Measurements from ENCODE around the gene GPC5.

GPC5 gene

GRCh38 chr13:91554101-91554500 is 155.7 kb downstream of the GPC5 start:
- TF ChIP-seq CTCF (IDR thresholded peaks at IDR 0.05; ENCODE audit: insufficient read depth, missing control alignments), result no peak
- no peak for FAIRE-seq
- no peak for DNase-seq (ENCODE audit: insufficient read length, low spot score)

GRCh38 chr13:91557328-91558090 is 159.1 kb downstream of the GPC5 start:
- FAIRE-seq (no peak), DNase-seq (ENCODE audit: insufficient read length, low spot score) (no peak)

GRCh38 chr13:91563799-91564198 is 165.4 kb downstream of the GPC5 start:
- DNase-seq (ENCODE audit: insufficient read length, low spot score) (no peak), FAIRE-seq (no peak)
- TF ChIP-seq CTCF (IDR thresholded peaks at IDR 0.05; ENCODE audit: insufficient read depth, missing control alignments), result no peak

More at GRCh38 chr13:91557328-91558090, 159.1 kb downstream of the GPC5 start:
- TF ChIP-seq CTCF (IDR thresholded peaks at IDR 0.05; ENCODE audit: insufficient read depth, missing control alignments), result no peak

- no peak for DNase-seq (ENCODE audit: insufficient read length, low spot score)
- TF ChIP-seq CTCF (IDR thresholded peaks at IDR 0.05; ENCODE audit: insufficient read depth, missing control alignments), result no peak
- FAIRE-seq, result no peak
Measured at GRCh38 chr13:91564396-91564795, 166.0 kb downstream of the GPC5 start.

- no peak for TF ChIP-seq CTCF (IDR thresholded peaks at IDR 0.05; ENCODE audit: insufficient read depth, missing control alignments)
- DNase-seq (ENCODE audit: insufficient read length, low spot score) (no peak), FAIRE-seq (no peak)
Measured at GRCh38 chr13:91565296-91565695, 166.9 kb downstream of the GPC5 start.

GRCh38 chr13:91567485-91568207 is 169.2 kb downstream of the GPC5 start:
- no peak for DNase-seq (ENCODE audit: insufficient read length, low spot score)
- TF ChIP-seq CTCF (IDR thresholded peaks at IDR 0.05; ENCODE audit: insufficient read depth, missing control alignments), result no peak
- no peak for FAIRE-seq

GRCh38 chr13:91571681-91572080 is 173.3 kb downstream of the GPC5 start:
- no peak for TF ChIP-seq CTCF (IDR thresholded peaks at IDR 0.05; ENCODE audit: insufficient read depth, missing control alignments)
- no peak for FAIRE-seq
- no peak for DNase-seq (ENCODE audit: insufficient read length, low spot score)

Measured in D721Med (cell line).